Hematopoietic multipotent progenitor cell treated with erythropoietin and hydrocortisone succinate and interleukin-3 and kit ligand, for 8 days (in vitro differentiated cells): ENCODE measurements around the gene DENND1A.
A peak's percentile ranks its signal among the peaks of the same experiment; 100 is the strongest.
"Not testable (repeated sequence)": the region's sequence is repeated elsewhere in the genome, so short reads cannot be mapped to it uniquely, and the experiment has no call there.

Source experiments
- DNase-seq: peaks from one replicate; pipeline ENCODE4 v3.0.0-alpha.2; 2015

The DENND1A gene, protein sequence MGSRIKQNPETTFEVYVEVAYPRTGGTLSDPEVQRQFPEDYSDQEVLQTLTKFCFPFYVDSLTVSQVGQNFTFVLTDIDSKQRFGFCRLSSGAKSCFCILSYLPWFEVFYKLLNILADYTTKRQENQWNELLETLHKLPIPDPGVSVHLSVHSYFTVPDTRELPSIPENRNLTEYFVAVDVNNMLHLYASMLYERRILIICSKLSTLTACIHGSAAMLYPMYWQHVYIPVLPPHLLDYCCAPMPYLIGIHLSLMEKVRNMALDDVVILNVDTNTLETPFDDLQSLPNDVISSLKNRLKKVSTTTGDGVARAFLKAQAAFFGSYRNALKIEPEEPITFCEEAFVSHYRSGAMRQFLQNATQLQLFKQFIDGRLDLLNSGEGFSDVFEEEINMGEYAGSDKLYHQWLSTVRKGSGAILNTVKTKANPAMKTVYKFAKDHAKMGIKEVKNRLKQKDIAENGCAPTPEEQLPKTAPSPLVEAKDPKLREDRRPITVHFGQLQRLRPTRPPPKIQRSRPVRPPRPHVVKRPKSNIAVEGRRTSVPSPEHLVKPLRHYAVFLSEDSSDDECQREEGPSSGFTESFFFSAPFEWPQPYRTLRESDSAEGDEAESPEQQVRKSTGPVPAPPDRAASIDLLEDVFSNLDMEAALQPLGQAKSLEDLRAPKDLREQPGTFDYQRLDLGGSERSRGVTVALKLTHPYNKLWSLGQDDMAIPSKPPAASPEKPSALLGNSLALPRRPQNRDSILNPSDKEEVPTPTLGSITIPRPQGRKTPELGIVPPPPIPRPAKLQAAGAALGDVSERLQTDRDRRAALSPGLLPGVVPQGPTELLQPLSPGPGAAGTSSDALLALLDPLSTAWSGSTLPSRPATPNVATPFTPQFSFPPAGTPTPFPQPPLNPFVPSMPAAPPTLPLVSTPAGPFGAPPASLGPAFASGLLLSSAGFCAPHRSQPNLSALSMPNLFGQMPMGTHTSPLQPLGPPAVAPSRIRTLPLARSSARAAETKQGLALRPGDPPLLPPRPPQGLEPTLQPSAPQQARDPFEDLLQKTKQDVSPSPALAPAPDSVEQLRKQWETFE

DNA sequence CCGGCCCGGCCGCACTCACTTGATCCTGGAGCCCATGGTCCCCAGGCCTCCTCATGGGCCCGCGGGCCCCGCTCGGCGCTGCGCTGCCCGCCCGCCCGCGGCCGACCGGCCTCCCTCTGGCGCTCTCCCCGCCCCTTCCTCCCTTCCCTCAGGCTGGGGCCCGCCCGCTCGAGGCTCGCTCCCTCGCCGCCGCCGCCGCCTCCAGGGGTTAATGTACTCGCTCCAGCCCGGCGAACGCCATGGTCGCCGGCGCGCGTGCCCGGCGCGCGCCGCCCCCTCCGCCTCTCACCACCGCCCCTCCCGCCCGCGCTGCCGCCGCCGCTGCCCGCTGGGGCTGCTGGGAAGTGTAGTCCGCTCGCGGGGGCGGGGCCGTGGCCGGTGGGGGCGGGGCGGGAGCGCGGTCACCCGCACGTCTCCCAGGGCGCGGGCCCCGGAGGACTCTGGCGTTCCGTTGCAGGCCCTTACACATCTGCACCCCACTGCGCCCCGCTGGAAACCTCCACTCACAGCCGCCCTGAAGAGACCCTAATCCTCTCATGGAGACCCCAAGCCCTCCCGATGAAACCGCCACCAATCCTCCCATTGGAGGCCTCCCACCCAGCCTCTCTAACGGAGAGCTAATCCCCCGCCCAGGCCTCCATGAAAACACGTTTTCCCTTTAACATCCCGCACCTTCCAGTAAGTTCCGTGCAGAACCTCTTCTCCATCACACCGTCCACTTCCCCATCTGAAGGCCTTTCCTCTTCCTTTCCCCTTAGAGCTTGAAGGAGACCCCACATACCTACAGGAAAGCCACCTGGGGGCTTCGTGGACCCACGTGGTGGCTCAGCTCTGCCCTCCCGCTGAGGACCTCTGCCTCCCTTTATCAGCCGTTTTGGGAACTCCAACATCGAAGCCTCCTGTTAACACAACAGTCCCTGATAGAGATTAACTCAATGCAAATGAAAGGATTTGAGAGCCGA lies at the start of gene DENND1A:
TSS of gene DENND1A (minus strand) at position 257 of the 962 bp plus-strand sequence. CDS start at position 36, 221 bp downstream.
- peak; percentile 88 for DNase-seq

DNA sequence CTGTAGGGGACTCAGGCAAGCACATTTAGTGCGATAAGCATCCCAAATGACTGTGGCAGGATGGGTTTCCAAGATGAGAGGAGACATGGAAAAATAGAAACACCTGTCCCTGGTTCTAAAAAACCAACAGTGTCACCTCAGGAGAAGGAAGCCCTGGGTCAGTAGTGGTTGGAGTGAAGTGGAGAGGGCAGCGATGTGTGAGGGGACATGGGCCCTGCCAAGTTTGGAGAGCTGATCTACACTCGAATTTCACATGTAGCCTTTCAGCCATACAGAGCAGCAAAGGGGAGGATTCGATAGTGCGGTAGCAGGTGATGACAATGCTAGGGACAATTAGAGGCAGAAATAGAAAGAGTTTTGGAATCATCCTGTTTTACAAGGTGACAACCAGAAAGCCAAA lies 49.1 kb upstream of the DENND1A start:
- DNase-seq, result no peak

DNA sequence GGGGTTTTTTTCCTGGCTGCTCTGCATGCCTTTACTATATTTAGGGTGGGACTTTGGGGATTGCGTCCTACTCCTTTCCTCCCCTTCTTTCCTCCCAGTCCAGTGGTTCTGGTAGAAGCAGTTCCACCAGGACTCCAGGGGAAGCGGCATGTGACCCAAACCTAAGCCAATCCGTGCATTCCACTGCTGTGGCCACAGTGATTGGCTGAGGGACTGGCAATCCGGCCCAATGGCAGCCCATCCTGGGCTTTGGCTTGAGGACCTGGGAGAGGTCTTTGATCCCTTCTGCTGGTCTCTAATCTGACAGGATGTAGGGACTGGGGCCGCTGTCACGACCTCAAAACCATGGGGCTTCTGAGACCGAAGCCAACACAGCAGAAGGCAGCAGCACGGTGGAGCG lies 46.7 kb upstream of the DENND1A start:
- not testable (repeated sequence) for DNase-seq

DNA sequence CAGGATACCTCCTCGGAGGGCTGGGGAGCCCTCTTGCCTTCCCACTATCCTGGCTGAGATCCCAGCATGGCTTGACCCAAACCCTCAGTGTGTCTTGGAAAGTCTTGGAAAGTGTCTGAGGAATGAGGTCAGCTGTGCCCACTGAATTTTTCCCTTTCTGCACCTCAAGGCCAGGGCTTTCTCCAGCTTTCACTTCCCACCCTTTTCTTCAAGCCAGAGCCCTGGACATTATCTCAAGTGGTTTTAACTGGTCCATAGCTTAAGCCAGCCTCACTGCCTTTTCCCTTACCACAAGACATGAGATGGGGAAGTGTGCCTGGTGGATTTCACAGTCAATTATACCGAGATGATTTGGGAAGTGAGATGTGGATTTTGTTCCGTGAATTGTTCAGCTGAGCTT lies 45.9 kb upstream of the DENND1A start:
- DNase-seq, result no peak

DNA sequence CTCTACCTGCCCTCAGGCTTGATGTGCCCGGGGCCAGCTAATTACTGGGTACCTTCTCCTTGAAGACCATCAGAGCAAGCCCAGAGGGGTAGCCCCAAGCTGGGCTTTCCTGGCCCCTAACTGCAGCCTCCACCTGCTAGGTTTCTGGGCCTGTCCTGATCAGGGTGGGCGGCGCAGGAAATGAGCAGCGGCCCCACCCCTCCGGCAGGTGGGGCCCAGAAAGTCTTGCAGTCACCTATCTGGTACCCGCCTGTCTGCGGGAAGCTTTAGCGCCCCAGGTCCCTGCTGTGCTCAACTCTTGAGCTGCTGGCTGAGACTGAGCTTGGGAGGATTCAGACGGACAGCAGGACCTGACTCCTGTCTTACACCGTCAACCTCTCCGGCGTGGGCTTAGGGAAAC lies 44.5 kb upstream of the DENND1A start:
- no peak for DNase-seq

DNA sequence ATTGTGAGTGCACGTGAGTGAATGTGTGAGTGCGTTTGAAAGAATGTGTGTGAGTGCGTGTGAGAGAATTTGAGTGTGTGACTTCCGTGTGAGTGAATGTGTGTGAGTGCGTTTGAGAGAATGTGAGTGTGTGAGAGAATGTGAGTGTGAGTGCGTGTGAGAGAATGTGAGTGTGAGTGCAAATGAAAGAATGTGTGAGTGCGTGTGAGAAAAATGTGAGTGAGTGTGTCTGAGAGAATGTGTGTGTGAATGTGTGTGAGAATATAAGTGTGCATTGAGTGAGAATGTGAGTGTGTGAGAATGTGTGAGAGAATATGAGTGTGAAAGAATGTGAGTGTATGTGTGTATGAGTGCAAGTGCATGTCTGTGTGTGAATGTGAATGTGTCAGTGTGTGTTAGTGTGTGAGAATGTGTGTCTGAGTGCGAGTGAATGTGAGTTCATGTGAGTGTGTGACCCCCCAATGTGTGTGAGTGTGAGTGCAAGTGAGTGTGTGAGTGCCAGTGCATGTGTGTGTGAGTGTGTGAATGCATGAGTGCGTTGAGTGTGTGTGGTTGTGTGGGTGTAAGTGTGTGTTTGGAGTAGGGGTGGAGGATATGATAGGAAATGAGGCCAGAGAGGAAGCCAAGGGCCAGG lies 43.8 kb upstream of the DENND1A start:
- no peak for DNase-seq

DNA sequence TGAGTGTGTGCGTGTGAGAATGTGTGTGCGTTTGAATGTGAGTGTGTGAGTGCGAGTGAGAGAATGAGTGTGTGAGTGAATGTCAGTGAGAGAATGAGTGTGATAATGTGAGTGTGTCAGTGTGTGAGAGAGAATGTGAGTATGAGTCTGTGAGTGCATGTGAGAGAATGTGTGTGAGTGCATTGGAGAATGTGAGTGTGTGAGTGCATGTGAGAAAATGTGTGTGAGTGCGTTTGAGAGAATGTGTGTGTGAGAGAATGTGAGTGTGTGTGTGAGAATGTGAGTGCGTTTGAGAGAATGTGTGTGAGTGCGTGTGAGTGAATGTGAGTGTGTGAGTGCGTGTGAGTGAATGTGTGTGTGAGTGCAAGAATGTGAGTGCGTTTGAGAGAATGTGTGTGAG lies 42.7 kb upstream of the DENND1A start:
- no peak for DNase-seq

DNA sequence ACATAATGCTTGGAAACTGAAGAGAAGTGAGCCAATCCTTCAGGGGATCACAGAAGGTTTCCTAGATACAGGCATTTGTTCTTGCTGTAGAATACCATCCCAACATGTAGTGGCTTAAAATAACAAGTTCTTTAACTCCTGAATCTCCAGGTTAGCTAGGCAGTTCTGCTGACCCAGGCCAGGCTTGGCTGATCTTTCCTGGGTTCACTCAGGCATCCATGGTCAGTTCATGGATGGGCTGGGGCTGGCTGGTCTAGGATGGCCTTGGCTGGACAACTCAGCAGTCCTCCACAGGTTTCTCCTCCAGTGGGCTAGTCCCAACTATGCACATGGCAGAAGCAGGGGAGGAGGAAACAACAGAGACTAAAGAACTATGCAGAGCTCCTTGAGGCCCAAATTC lies 37.4 kb upstream of the DENND1A start:
- DNase-seq, result no peak

DNA sequence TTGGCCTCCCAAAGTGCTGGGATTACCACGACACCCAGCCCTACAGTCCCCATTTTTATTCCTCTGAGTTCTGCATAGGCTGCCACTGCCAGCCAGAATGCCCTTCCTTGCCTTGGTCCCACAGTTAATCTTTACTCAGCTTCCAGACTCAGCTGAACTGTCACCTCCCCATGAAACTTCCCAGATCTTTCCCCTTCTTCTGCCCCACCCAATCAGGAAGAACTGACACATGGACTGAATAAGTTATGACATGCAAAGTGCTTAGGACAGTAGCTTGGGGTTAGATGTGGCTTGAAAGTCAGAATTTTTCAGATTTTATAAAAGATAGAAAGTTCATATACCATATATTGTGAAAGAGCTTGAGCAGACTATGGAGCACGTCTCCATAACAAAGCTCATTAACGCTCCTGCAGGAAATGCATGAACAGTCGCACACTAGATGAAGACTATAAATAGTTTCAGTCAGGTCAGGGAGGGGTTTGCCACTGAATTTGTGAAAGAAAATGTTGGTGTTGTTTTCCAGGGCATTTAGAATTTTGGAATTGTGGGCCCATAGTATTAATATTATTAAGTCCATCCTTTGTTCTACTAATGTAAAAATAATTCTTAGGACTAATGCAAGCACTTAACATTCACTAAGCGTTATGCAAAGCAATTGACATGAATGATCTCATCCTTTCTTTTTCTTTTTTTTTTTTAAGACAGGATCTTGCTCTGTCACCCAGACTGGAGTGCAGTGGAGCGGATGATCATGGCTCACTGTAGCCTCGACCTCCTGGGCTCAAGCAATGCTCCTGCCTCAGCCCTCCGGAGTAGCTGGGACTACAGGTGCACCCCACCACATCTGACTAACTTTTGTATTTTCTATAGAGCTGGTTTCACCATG lies 36.1 kb upstream of the DENND1A start:
- DNase-seq, result no peak

DNA sequence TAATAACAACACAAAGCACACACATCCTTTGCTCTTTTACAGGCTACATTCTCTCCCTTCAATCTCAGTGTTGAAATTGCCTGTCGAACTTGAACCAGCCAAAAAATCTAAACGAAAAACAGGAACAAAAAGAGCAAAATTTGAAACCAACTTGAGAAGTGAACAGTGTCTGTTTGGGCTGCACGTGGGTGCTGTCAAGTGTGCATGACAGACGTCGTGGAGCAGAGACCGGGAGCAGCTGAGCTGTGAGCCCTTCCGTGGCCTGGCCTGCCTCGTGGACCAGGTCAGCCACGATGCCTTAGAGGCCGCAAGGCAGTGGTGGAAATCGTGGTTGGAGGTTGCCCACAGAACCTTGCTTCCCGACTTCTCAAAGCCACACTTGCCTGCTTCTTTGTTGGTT lies 34.8 kb upstream of the DENND1A start:
- no peak for DNase-seq

DNA sequence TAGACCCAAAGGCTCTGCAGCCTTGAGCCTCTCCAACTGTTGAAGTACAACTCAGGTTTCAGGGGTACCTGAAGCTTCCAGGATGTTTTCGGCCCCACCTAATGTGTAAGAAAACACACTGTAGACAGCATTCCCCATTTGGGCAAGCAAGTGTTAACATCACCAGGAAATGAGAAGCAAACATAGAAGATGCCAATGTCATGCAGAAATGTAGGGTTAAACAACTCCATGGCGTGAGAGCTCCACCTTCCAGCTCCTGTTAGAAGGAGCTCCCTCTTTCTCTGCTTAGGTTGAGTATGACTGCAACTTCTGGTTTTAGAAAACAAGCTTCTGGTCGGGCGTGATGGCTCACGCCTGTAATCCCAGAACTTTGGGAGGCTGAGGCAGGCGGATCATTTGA lies 31.0 kb upstream of the DENND1A start:
- DNase-seq, result no peak

DNA sequence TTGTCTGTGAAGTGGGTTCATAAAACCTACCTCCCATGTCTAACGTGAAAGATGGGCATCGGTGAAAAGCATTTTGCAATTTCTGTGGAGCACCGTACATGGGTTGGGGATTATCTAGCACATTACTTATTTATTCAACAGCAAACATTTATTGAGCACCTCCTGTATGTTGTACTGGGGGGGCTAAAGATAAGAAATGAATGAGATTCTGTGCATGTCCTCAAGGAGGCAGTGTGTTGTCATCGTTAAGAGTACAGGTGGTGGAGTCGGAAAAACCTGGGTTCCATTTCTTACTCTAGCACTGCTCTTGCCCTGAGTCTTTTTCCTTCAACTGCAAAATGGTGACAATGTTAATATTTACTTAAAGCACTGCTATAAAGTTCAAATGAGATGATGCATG lies 30.4 kb upstream of the DENND1A start:
- no peak for DNase-seq

DNA sequence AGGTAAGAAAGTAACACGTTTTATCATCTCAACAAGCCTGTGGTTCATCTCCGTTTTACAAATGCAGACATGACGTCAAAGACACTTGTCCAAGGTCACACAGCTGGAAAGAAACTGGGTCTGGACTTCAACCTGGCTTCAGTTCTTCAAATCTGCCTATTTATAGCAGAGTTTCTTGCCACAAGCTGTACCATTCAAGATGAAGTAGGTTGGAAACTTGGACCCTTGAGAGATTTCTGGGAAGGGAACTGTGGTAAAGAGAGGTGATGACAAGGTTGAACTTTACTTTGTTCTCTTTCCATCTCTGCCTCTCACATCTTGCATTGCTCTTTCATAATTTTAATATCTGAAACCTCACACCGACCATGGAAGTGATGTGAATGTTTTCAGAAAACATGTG lies 29.9 kb upstream of the DENND1A start:
- DNase-seq, result no peak

DNA sequence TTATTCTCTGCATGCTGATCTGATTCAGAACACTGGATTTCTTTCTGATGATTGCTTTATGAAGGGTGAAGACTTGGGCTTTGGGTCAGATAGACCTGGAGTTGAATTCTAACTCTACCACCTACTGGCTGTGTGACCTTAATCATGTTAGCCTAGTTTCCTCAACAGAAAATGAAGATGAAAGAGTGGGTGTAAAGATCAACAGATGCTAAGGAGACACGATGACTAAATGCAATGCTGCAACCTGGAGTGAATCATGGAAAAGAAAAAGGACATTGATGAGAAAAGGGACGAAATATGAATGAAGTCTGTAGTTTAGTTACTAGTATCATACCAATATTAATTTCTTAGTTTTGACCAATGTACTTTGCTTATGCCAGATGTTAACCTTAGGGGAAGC lies 27.8 kb upstream of the DENND1A start:
- no peak for DNase-seq

DNA sequence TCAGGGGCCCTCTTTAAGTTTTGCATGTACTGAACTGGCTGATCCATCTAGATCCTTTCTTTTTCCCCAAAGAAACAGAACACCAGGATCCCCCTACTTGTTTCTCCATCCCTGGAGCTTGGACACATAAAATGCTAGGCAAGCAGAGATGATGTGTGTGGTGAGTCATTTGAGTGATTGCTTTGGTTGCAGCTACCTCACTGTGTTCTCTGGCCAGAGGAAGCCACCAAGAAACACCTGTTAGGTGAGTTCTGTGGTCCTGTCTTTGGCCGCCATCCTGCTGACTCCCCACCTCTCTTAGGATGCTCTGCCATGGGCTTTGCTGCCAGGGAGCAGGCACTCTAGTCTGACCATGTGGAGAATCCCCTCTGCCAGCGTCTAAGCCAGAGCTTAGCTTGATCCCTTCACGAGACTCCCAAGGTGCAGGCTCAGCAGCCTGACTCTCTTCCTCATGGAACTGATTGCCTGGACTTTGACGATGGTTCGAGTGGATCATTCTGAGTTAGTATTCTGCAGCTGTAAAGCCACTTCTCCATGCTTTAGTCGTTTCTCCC lies 27.3 kb upstream of the DENND1A start:
- no peak for DNase-seq

DNA sequence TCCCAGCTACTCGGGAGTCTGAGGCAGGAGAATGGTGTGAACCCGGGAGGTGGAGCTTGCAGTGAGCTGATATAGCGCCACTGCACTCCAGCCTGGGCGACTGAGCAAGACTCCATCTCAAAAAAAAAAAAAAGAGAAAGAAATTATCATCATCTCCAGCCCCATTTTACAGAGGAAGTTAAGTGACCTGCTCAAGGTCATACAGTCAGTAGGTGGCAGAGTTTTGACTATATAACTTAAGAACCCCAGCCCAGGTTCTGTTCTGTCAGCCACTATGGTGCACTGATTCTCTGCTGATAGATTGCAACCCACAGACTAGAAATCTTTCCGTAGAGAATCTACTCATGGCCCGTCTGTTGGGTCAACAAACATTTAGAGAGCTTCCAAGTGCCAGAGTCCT lies 25.7 kb upstream of the DENND1A start:
- no peak for DNase-seq

DNA sequence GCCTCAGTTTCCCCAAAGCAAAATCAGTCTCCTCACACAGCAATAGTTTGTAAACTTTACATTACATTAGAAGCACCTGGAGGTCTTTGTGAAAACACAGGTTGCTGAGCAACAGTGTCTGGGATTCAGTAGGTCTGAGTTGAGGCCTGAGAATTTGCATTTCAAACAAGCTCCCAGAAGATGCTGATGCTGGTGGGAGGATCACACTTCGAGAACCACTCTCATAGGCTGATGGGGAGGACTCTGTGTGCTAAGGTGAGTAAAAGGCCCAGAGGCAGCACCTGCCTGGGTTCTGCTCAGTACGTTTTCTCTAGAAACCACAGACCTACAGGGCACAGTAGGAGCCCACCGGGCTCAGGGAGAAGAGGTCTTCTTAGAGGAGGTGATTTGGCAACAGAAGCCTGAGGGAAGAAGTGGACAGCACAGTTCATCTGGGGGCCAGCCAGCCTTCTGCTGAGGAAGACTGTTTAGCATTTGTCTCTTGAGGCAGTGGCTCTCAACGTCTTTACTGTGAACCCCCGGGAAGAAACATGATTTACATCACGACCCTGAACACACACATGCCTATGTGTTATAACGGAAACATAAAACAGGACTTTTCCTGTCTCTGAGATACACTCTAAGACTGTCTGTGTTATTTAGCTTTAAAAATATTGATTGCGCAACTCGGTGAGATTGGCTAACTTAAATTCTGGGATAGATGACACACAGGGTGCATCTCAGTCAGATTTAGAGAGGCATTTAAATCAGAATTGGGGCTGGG lies 24.8 kb upstream of the DENND1A start:
- no peak for DNase-seq

DNA sequence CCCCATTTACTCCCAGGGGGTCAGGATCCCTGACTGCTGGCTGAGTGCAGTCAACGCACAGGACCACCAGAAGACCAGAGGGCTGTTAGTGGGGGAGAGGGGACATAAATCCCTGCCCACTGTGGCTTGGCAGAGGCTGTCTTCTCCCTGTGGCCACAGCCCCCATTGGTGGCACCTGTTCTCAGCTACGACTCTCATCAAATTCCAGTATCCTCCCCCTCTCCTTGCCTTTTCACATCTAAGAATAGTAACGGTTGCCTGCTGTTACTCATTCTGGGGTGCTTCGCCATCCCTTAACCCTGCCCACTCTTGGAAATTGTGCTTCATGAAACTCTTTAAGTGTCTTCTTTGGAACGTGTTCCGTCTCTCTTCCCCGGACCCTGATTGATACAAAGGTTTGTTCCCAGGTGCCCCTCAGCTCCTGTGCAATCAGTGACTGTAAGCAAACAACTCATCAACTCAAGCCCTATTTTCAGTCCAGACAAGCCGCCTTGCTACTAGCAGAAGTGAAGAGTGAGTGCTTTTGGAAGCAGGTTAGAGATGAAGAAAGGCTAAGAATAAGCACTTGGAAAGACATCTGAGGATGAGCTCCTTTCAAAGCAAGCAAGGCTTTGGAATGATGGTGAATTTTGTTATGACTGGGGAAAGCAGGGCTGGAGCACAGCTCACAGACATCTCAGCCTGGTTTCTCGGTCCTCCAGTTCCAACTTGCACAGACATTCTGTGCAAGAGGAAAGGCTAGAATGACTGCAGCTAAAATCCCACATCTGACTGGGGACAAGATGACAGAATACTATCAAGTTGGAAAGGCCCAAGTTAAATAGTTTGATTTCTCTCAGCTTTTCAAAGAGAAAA lies 22.9 kb upstream of the DENND1A start:
- no peak for DNase-seq

DNA sequence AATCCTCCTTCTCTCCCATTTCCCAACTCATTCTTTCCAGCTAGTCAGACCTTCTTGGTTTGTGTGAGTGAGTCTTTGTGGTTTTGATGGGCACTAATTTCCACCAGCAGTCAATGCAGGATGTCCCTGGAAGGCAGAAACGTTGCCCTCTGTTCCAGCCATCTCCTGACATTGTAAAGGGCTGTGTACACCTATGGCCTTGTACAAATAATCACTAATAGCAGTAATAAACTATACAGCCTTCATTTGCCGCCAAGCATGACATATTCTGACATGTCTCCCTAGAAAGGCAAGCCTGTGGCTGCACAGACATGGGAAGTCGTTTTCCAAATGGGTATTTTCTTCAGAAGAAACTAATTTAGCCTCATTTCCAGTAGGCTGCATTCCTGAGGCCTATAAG lies 18.4 kb upstream of the DENND1A start:
- DNase-seq, result no peak
